GM18951 (cell line): Measurements from ENCODE around the gene SMYD2.

Experiments
- POLR2A ChIP-seq: IDR thresholded peaks from 4 replicates; pipeline ENCODE4 v1.6.1; 2011; ENCODE audit warnings: mild to moderate bottlenecking; ENCODE audit not compliant: insufficient read length, insufficient read depth; ENCODE audit errors: extremely low read depth
- in situ Hi-C: fragments of 300-500 bp; cut with MboI; formaldehyde crosslinking; loops from one replicate; pipeline ENCODE4 v1.12.0; 2022; ENCODE audit warnings: low sequenced_read_pairs, mixed read lengths, inconsistent platforms; ENCODE audit not compliant: unreplicated experiment

The SMYD2 gene

DNA sequence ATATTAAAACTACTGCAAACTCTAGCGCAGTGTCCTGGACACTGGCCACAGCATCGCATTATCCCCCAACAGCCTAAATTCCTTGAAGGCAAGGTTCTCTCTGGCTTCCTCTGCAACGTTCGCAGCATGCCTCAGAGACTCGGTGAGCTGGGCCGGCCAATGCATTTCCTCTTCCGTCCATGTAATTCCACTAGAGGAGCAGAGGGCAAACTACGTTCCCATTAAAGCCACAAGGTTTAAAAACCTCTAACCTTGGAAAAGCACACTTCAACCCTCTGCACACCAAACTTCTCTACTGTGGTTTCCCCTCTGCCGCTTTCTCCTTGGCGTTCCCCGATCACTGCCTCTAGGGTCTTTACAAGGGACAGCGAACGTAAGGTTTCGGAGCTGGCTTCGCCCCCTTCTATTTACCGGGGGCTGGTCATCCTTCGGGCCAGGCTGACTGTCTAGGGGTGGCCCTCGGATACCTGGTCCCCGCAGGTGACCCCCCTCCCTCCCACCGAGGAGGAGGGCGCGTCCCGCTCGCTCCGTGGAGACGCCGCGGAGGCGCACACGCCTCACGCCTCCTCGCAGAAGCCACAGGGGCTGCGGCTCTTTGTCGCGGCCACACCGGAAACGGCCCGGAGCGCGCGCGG, 456 bp upstream of the SMYD2 start:
- no peak for TF ChIP-seq POLR2A
- in situ Hi-C loops = no loop called here

DNA sequence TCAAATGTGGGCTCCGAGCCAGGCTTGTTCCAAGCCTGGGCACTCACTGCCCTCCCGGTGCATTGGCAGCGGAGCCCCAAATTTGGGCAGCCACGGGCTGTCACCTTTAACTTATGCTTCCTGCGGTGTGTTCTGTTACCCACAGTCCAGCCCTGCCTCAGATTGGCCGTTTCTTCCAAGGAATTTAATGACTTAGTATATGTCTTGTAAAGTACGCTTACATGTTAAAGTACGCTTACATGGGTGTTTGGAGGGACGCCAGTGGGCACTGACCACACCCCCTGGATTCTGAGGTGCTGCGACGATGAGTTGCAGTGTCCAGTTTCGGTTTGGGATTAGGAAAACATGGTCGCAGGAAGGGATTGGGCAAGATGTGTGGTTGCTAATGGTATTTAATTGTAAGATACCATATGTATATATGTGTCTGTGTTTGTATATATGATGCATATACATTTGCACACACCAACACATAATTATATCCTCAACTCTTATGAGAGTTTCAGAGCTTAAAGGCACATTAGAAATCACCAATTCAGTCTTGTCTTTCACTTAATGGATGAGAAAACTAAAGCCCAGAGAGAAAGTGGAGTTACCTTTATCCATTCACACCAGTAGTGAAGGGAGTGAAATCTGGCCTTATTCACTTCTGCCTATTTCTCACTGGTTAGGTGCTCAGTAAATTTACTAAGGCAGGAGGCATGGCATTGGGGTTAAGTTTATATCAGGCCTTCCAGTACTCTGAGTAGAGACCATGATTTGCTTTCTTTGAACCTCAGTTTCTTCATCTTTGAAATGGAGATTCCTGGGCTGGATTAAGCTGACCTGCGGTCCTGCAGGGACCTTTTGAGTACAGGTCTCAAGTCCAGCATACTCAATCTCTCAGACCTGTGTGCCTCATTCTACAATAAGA, 1.0 kb downstream of the SMYD2 start:
- no peak for TF ChIP-seq POLR2A
- in situ Hi-C loops = no loop called here

DNA sequence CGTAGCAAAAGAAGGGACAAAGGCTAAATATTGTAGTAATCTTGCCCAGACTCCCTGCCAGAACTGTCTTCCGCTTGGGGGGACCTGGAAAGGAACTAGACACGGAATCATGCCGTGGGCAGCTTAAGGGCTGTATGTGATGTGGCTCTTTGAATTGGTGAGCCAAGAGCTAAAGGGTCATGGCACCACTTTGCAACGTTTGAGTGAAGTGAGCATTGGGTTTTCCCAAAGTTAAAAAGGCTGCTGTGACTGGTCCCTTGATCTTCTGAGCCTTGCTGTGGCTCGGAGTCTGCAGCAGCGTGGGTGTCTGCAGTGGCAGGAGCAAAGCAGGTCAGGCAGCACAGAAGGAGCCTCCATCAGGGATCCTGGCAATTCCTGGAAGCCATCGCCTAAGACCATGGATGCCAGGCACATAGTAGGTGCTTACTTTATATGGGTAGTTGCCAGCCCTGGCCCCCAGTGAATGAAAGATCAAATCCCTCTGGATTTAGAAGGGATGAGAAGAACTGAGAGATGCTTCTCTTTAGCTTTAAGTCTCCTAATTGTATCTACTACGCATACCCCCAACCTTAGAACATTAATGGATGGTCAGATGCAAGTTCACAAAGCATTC, 1.8 kb downstream of the SMYD2 start:
- in situ Hi-C loops = no loop called here
- no peak for TF ChIP-seq POLR2A

DNA sequence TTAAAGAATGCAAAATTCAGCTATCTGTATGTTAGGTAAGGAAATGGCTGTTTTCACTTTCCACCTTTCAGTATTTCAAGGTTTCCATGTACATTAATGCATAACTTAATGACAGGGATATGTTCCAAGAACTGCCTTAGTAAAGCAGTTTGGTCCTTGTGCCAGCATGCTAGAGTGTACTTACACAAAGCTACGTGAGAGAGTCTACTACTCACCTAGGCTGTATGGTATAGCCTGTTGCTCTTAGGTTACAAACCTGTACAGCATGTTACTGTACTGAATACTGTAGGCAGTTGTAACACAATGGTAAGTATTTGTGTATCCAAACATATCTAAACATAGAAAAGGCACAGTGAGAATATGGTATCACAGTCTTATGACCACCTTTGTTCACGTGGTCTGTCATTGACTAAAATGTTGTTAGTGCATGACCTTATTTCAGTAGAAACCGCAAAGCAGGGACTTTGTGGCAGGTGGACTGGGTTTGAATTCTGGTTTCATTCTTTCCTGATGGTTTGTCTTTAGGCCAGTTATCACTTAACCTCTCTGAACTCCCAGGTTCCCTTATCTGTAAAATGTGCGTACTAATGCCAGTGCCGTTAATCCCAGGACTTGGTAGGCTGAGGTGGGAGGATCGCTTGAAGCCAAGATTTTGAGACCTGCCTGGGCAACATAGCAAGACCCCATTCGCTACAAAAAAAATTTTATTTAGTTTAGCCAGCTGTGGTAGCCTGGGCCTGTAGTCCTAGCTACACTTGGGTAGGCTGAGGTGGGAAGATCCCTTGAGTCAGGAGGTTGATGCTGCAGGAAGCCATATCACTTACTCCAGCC, 4.9 kb downstream of the SMYD2 start:
- in situ Hi-C loops = no loop called here
- TF ChIP-seq POLR2A = no peak

DNA sequence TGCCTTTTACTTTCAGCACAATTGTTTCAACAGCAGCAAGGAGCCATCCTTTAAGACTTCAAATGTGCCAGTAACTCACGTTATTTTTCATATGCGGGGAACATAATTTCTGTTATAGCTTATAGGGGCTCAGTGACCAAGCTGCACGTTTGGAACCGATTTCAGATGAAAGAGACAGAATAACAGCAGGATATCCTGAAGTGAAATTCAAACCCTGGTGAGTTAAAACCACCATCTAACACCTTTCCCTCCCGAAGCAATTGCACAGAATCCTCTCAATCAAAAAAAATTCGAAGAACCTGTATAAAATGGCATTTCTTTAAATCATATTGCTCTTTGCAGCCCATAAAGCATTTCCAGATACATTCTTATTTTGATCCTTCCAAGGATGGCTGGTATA, 6.9 kb downstream of the SMYD2 start:
- TF ChIP-seq POLR2A = no peak
- in situ Hi-C loops = no loop called here

DNA sequence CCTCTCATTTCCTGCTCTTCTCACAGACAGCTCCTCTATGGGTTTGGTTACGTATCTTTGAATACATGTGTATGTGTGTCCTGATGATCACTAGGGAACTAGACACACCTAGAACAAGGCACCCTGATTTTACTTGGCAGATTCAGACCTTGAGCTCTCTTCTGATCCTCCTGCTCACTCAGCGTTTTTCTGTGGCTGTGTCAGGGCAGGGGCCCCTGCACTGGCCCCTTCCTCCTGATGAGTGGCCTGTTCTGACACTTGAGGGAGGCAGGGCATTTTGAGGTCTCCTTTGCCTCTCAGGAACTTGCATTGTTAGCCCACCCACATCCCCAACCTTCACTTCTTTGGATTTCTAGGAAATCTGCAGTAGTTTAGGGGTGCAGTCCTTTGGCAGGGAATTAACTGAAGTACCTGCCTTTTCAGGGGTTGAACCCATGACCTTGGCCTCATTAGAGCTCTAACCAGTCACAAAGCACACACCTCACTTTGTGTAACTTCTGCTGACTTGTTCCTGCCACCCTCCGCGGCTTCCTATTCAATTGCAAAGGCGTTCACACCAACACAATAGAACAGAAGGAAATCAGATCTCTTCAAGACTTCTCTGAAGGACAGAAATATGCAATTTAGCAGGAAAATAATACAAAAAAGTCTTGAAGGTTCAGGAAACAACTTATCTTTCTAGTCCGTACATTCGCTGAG, 8.8 kb downstream of the SMYD2 start:
- TF ChIP-seq POLR2A = no peak
- in situ Hi-C loops = no loop called here

DNA sequence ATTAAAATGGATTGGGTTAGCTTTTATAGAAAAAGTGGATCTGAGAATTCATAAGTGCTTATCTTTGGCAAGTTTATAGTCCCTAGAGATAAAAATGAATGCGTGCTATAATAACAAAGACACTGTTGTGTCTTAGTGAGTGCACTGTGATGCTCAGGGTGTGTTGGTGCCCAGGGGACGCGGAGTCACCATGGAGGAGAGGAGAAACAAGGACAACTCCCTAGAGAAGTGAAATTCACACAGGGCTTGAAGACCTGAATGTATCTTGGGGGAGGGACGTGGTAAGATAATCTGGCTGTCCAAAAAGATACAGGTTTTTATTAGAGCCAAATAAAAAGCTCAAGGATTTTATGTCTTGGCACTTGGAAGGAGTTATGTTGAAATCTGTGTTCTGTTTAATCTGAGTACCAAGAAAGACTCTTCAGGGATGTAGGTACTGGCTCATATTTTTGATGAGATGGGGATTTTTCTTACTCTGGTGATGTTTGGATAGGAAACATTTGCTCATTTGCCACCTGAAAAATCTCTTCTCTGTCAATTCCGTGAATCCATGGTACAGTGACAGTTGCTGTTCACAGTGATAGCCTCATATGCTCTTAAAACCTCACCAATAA, 9.6 kb downstream of the SMYD2 start:
- no peak for TF ChIP-seq POLR2A
- in situ Hi-C loops = no loop called here

DNA sequence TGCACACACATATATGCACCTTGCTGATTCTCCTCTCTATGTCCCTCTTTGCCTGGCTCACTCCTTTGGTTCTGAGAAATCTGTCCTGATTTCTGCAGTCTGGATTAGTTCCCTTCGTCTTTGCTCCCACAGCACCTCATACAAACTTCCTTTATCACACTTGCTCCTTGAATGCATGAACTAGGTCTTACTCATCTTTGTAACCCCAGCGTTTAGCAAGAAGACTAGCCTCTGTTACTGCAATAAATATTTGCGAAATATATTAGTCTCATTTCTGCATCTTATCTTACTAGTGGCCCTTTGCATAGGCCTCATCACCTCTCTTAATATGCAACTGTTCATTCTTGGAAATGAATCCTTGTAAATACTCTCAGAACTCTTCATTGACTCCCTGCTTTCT, 11.4 kb downstream of the SMYD2 start:
- in situ Hi-C loops = no loop called here
- TF ChIP-seq POLR2A = no peak

DNA sequence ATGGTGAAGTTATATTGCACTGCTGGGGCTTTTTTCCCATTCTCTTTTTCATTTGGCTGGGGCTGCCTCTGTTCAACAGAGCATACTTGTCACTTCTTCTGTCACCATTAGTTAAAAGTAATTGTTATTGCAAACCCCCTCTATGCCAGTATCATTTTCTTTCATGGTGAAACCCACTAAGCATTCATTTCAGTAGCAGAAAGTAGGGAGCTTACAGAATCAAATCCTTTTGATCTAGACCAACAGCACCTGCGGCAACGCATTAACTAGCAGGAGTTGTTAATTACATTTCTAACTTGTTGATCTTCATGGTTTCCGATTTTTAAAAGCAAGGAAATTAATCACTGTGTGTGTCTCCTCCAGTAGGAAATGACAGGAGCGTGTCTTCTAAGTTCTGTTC, 15.0 kb downstream of the SMYD2 start:
- in situ Hi-C loops = no loop called here
- TF ChIP-seq POLR2A = no peak

DNA sequence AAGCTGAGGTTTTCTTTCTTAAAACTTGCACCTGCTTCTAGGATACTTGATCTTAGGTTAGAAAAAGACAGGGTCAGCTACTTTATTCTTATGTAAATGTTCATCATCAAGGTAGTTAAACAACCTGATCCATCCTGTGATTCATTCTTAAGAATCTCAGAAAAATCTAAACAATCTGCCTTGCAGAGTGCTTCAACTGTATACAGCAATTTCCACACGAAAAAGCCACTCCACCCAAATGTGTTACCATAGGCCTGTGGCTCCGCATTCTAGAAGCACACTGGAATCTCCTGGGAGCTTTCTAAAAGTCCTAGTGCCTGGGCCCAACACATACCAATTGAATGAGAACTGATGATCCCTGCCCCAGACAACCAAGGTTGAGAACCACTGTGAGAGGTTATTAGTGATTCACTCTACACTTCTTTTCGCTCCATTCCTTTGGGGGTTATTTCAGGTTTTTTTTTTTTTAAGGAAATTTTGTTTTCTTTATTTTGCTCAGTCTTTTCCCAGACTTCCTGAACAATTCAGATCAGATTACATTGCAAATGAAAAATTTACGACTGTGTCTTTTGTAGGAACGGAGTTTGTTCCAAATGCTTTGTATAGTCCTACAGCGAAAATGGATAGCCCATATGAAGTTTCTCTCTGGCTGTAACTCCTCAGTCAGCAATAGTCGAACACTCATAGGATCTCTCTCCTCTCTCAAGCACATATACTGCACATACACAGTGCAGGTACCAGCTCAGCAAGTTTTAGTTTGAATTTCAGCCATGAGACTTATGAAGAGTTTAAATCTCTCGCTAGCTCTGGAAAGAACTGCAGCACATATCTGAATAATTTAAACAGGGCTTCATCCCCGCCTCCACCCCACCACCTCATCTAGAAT, 16.1 kb downstream of the SMYD2 start:
- no peak for TF ChIP-seq POLR2A
- in situ Hi-C loops = no loop called here

DNA sequence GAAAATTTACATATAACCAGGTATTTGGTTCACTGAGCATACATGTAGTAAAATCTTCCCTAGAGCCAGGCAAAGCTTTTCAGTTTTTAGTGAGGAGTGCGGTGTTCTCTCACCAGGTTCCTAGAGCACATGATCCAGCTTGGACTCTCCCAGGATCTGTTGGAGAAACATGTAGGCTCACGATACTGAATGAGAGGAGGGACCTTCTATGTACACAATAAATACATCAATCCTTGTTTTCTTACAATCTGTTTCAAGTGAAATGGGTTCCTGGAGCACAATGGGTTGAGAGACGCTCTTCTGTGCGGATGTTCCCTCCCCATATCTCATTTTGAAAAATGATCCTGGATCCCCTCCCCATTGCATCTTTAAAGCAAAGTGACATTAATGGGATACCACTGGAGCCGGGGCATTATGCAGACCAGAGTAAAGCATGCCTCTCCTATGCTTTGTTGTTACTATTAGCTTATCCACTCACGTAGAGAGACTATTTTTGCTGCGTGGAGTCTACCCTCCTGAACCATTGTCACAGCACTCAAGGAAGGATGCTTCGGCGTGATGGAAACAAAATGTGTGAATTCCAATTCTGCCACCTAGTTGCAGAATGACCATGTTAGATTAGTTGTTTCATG, 19.3 kb downstream of the SMYD2 start:
- in situ Hi-C loops = no loop called here
- TF ChIP-seq POLR2A = no peak
